OCI-LY3 (cell line): ENCODE measurements around the gene FCHSD2.

ENCODE experiments used
- H2AFZ ChIP-seq: fragments of 200-600, 300-600 bp; shearing (Covaris generic); 2 replicates; pipeline ENCODE4 v1.6.0; 2014; ENCODE audit warnings: antibody characterized with exemption, low read depth, low read length
- H3K27ac ChIP-seq: fragments of 200-600, 300-600 bp; sonication (generic); 2 replicates; pipeline ENCODE4 v1.5.1; 2014; ENCODE audit warnings: mild to moderate bottlenecking, low read length, moderate library complexity, mixed read lengths
- H3K27me3 ChIP-seq: fragments of 200-600, 300-600 bp; sonication (generic); 2 replicates; pipeline ENCODE4 v1.6.1; 2014; ENCODE audit warnings: low read depth, low read length, mixed read lengths
- H3K36me3 ChIP-seq: fragments of 200-600, 300-600 bp; sonication (generic); replicated peaks from 2 replicates; pipeline ENCODE3; 2014; ENCODE audit warnings: low read depth, low read length, mixed read lengths
- H3K4me1 ChIP-seq: fragments of 300-600, 200-600 bp; sonication (generic); 2 replicates; pipeline ENCODE4 v1.6.1; 2014; ENCODE audit warnings: low read length, mixed read lengths
- H3K4me2 ChIP-seq: fragments of 200-600, 300-600 bp; sonication (generic); 2 replicates; pipeline ENCODE4 v1.6.1; 2014; ENCODE audit warnings: low read length, mixed read lengths
- H3K4me3 ChIP-seq: fragments of 300-600, 200-600 bp; sonication (generic); 2 replicates; pipeline ENCODE4 v1.5.1; 2014; ENCODE audit warnings: antibody characterized with exemption, mild to moderate bottlenecking, low read length, moderate library complexity
- H3K79me2 ChIP-seq: fragments of 300-600, 200-600 bp; shearing (Covaris generic); 2 replicates; pipeline ENCODE4 v1.6.1; 2014; ENCODE audit warnings: mild to moderate bottlenecking, low read length, mixed read lengths
- H3K9ac ChIP-seq: fragments of 300-600, 200-600 bp; shearing (Covaris generic); 2 replicates; pipeline ENCODE4 v1.6.0; 2014; ENCODE audit warnings: mild to moderate bottlenecking, low read length, moderate library complexity
- H3K9me3 ChIP-seq: fragments of 200-600, 300-600 bp; shearing (Covaris generic); 2 replicates; pipeline ENCODE4 v1.6.1; 2014; ENCODE audit warnings: low read length, mixed read lengths; ENCODE audit not compliant: insufficient read depth
- H4K20me1 ChIP-seq: fragments of 200-600, 300-600 bp; sonication (generic); 2 replicates; pipeline ENCODE4 v1.6.1; 2016; ENCODE audit warnings: low read length, mixed read lengths; ENCODE audit not compliant: insufficient read depth
- CTCF ChIP-seq: fragments of 200-600, 300-600 bp; sonication (generic); IDR thresholded peaks from 2 replicates; pipeline ENCODE4 v1.5.1; 2014; ENCODE audit warnings: antibody characterized with exemption, low read length, low read depth
- EZH2phosphoT487 ChIP-seq: fragments of 200-600 bp; shearing (Covaris generic); IDR thresholded peaks from 2 replicates; pipeline ENCODE4 v1.6.1; 2018; ENCODE audit warnings: antibody characterized with exemption, mixed run types, low read depth

FCHSD2 gene

GRCh38 chr11:73117071-73117470 lies 25.0 kb downstream of the FCHSD2 start:
- TF ChIP-seq CTCF (no peak), EZH2phosphoT487 (no peak)
- Histone ChIP-seq H3K27me3 (no peaks in the 10 kb centered on the region), H3K9ac (no peak overlapping the region), H3K4me1 (no peaks in the 10 kb centered on the region), H3K4me2 (no peak overlapping the region), H3K36me3 (peaks cover 86% of the 10 kb centered on the region), H3K27ac (no peak overlapping the region), H3K79me2 (peaks cover 100% of the 10 kb centered on the region), H3K9me3 (no peaks in the 10 kb centered on the region), H2AFZ (no peak overlapping the region), H3K4me3 (no peak overlapping the region), H4K20me1 (peaks cover 91% of the 10 kb centered on the region)

- Histone ChIP-seq H3K27ac (no peak overlapping the region), H2AFZ (no peak overlapping the region), H3K4me1 (no peaks in the 10 kb centered on the region), H3K36me3 (peaks cover 87% of the 10 kb centered on the region), H3K27me3 (no peaks in the 10 kb centered on the region), H3K9ac (no peak overlapping the region), H4K20me1 (peaks cover 87% of the 10 kb centered on the region), H3K4me3 (no peak overlapping the region), H3K79me2 (peaks cover 100% of the 10 kb centered on the region), H3K4me2 (no peak overlapping the region), H3K9me3 (no peaks in the 10 kb centered on the region)
- TF ChIP-seq EZH2phosphoT487 (no peak), CTCF (no peak)
Measured at GRCh38 chr11:73116636-73117035, 25.5 kb downstream of the FCHSD2 start.

- Histone ChIP-seq H3K27ac (no peak overlapping the region), H3K4me1 (no peaks in the 10 kb centered on the region), H3K9me3 (no peaks in the 10 kb centered on the region), H3K4me3 (no peak overlapping the region), H3K79me2 (peaks cover 100% of the 10 kb centered on the region), H3K36me3 (peaks cover 87% of the 10 kb centered on the region), H2AFZ (no peak overlapping the region), H3K27me3 (no peaks in the 10 kb centered on the region), H3K9ac (no peak overlapping the region), H3K4me2 (no peak overlapping the region), H4K20me1 (peaks cover 70% of the 10 kb centered on the region)
- TF ChIP-seq CTCF (no peak), EZH2phosphoT487 (no peak)
Measured at GRCh38 chr11:73114835-73115220, 27.3 kb downstream of the FCHSD2 start.

GRCh38 chr11:73114110-73114834 lies 27.8 kb downstream of the FCHSD2 start:
- Histone ChIP-seq H3K36me3 (peaks cover 86% of the 10 kb centered on the region), H3K4me3 (no peak overlapping the region)

More at GRCh38 chr11:73114110-73114834, 27.8 kb downstream of the FCHSD2 start:
- H3K27ac ChIP-seq = no peak overlapping the region
- H4K20me1 ChIP-seq = peaks cover 68% of the 10 kb centered on the region
- H3K4me1 ChIP-seq = no peaks in the 10 kb centered on the region
- H3K9ac ChIP-seq = no peak overlapping the region
- no peaks in the 10 kb centered on the region for H3K27me3 ChIP-seq
- H2AFZ ChIP-seq = no peak overlapping the region
- TF ChIP-seq CTCF (no peak), EZH2phosphoT487 (no peak)
- no peaks in the 10 kb centered on the region for H3K9me3 ChIP-seq
- peaks cover 100% of the 10 kb centered on the region for H3K79me2 ChIP-seq
- H3K4me2 ChIP-seq = no peak overlapping the region
